ENCODE data around the gene ISLR2.
"Not testable (repeated sequence)": the region's sequence is repeated elsewhere in the genome, so short reads cannot be mapped to it uniquely, and the experiment has no call there.

DNA sequence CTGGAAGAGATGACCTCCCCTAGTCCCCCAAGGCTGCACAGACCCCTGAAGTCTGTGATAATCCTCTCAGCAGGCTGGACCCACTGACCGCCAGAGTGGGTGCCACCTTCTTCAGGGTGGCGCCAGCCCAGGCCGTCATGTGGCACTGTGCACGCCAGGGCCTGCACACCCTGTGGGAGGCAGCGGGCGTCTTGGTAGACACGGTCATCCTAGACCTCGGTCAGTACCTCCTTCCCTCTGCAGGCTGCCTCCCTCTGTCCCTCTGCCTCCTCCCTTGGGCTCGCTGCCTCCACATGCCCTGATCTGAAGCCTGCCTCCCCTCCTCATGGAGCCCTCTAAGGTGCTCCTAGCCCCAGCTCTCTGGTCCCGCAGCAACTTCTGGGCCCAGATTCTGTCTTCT is 34.8 kb upstream of the ISLR2 start:
- TF ChIP-seq, protein P1, sequence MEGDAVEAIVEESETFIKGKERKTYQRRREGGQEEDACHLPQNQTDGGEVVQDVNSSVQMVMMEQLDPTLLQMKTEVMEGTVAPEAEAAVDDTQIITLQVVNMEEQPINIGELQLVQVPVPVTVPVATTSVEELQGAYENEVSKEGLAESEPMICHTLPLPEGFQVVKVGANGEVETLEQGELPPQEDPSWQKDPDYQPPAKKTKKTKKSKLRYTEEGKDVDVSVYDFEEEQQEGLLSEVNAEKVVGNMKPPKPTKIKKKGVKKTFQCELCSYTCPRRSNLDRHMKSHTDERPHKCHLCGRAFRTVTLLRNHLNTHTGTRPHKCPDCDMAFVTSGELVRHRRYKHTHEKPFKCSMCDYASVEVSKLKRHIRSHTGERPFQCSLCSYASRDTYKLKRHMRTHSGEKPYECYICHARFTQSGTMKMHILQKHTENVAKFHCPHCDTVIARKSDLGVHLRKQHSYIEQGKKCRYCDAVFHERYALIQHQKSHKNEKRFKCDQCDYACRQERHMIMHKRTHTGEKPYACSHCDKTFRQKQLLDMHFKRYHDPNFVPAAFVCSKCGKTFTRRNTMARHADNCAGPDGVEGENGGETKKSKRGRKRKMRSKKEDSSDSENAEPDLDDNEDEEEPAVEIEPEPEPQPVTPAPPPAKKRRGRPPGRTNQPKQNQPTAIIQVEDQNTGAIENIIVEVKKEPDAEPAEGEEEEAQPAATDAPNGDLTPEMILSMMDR (tag by site-specific recombination; IDR thresholded peaks at IDR 0.05), result not testable (repeated sequence)
- not testable (repeated sequence) for TF ChIP-seq ZNF530 (tag by site-specific recombination; IDR thresholded peaks at IDR 0.05; ENCODE audit: low read depth); ZNF830 (tag by site-specific recombination; IDR thresholded peaks at IDR 0.05; ENCODE audit: low read depth); ZBTB1 (tag by site-specific recombination; IDR thresholded peaks at IDR 0.05); ZNF266 (tag by site-specific recombination; IDR thresholded peaks at IDR 0.05; ENCODE audit: low read depth); REPIN1 (tag by site-specific recombination; IDR thresholded peaks at IDR 0.05; ENCODE audit: low read depth); ZNF623 (tag by site-specific recombination; IDR thresholded peaks at IDR 0.05); ZNF626 (tag by site-specific recombination; IDR thresholded peaks at IDR 0.05); SP2 (tag by site-specific recombination; IDR thresholded peaks at IDR 0.05); ZNF23 (tag by site-specific recombination; IDR thresholded peaks at IDR 0.05; ENCODE audit: borderline replicate concordance); ZNF707 (tag by site-specific recombination; IDR thresholded peaks at IDR 0.05)
- TF ChIP-seq, protein P2, sequence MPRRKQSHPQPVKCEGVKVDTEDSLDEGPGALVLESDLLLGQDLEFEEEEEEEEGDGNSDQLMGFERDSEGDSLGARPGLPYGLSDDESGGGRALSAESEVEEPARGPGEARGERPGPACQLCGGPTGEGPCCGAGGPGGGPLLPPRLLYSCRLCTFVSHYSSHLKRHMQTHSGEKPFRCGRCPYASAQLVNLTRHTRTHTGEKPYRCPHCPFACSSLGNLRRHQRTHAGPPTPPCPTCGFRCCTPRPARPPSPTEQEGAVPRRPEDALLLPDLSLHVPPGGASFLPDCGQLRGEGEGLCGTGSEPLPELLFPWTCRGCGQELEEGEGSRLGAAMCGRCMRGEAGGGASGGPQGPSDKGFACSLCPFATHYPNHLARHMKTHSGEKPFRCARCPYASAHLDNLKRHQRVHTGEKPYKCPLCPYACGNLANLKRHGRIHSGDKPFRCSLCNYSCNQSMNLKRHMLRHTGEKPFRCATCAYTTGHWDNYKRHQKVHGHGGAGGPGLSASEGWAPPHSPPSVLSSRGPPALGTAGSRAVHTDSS (tag by site-specific recombination; IDR thresholded peaks at IDR 0.05), result not testable (repeated sequence)
- TF ChIP-seq, protein P3, sequence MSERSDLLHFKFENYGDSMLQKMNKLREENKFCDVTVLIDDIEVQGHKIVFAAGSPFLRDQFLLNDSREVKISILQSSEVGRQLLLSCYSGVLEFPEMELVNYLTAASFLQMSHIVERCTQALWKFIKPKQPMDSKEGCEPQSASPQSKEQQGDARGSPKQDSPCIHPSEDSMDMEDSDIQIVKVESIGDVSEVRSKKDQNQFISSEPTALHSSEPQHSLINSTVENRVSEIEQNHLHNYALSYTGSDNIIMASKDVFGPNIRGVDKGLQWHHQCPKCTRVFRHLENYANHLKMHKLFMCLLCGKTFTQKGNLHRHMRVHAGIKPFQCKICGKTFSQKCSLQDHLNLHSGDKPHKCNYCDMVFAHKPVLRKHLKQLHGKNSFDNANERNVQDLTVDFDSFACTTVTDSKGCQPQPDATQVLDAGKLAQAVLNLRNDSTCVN (tag by site-specific recombination; optimal IDR thresholded peaks at IDR 0.05), result not testable (repeated sequence)

Data from HEK293 (cell line).